Neutrophil (primary cell): ENCODE measurements around the gene C20orf173.

Source experiments
- H3K27ac ChIP-seq: fragments of 200-600 bp; sonication (generic); 2 replicates; pipeline ENCODE4 v1.5.1; 2016; ENCODE audit warnings: mild to moderate bottlenecking, moderate library complexity
- H3K27me3 ChIP-seq: fragments of 200-600 bp; sonication (generic); 2 replicates; pipeline ENCODE4 v1.6.0; 2016; ENCODE audit warnings: mild to moderate bottlenecking
- H3K36me3 ChIP-seq: fragments of 200-600 bp; sonication (generic); 2 replicates; pipeline ENCODE4 v1.5.1; 2017
- H3K4me1 ChIP-seq, 2 experiments: fragments of 200-600 bp in 1 of 2; sonication (generic) in 1 of 2; 1 replicate in 1 of 2; 2 replicates in 1 of 2; pipeline versions ENCODE4 v1.5.1 to v1.6.1; 2013 to 2016; ENCODE audit warnings: low read depth in 1 of 2, low read length in 1 of 2, mild to moderate bottlenecking in 1 of 2, moderate library complexity in 1 of 2; ENCODE audit not compliant: control insufficient read depth in 1 of 2, insufficient read depth in 1 of 2
- H3K4me3 ChIP-seq, 2 experiments: fragments of 200-600 bp in 1 of 2; sonication (generic) in 1 of 2; 1 replicate in 1 of 2; 2 replicates in 1 of 2; pipeline ENCODE4 v1.5.1; 2013 to 2016; ENCODE audit warnings: low read depth in 1 of 2, low read length in 1 of 2, mild to moderate bottlenecking in 1 of 2, moderate library complexity in 1 of 2
- H3K9me3 ChIP-seq: fragments of 200-600 bp; sonication (generic); 2 replicates; pipeline ENCODE4 v1.5.1; 2016
- CTCF ChIP-seq: fragments of 200-600 bp; sonication (generic); IDR thresholded peaks from 2 replicates; pipeline ENCODE4 v1.5.1; 2016; ENCODE audit warnings: antibody characterized with exemption

The C20orf173 gene

GRCh38 chr20:35489717-35490116, 39.7 kb downstream of the C20orf173 start:
- no peaks in the 10 kb centered on the region for H3K9me3 ChIP-seq
- H3K27me3 ChIP-seq, result no peaks in the 10 kb centered on the region
- no peak for TF ChIP-seq CTCF
- H3K36me3 ChIP-seq, result peaks cover 15% of the 10 kb centered on the region
- H3K4me1 ChIP-seq, result peaks cover 37 to 42% of the 10 kb centered on the region in 2 experiments
- peak overlapping the region; percentile 79 for H3K27ac ChIP-seq
- H3K4me3 ChIP-seq, result peak overlapping the region in 1 of 2 experiments; percentile 68

GRCh38 chr20:35487479-35487878, 42.0 kb downstream of the C20orf173 start:
- no peaks in the 10 kb centered on the region for H3K36me3 ChIP-seq
- H3K4me3 ChIP-seq, result no peak overlapping the region
- no peaks in the 10 kb centered on the region for H3K27me3 ChIP-seq
- no peak for TF ChIP-seq CTCF
- H3K9me3 ChIP-seq, result no peaks in the 10 kb centered on the region
- no peak overlapping the region for H3K27ac ChIP-seq
- peaks cover 36 to 38% of the 10 kb centered on the region in 2 experiments for H3K4me1 ChIP-seq

GRCh38 chr20:35479798-35480197, 49.7 kb downstream of the C20orf173 start:
- H3K27ac ChIP-seq, result no peak overlapping the region
- no peak overlapping the region for H3K4me3 ChIP-seq
- no peaks in the 10 kb centered on the region for H3K27me3 ChIP-seq
- peaks cover 60% of the 10 kb centered on the region for H3K36me3 ChIP-seq
- TF ChIP-seq CTCF, result no peak
- H3K9me3 ChIP-seq, result no peaks in the 10 kb centered on the region
- no peaks in the 10 kb centered on the region for H3K4me1 ChIP-seq

GRCh38 chr20:35478804-35479472, 50.5 kb downstream of the C20orf173 start:
- no peak overlapping the region for H3K27ac ChIP-seq
- TF ChIP-seq CTCF, result no peak
- H3K4me1 ChIP-seq, result no peaks in the 10 kb centered on the region
- no peak overlapping the region for H3K4me3 ChIP-seq
- peaks cover 69% of the 10 kb centered on the region for H3K36me3 ChIP-seq
- H3K27me3 ChIP-seq, result no peaks in the 10 kb centered on the region
- H3K9me3 ChIP-seq, result no peaks in the 10 kb centered on the region
